Neural cell (in vitro differentiated cells): ENCODE measurements around the gene GPX3. TPM values are rescaled to one million over a fixed set of nuclear protein-coding genes. Genes with fewer than 3 reads are reported as not detected.

Experiments used
- H2AFZ ChIP-seq: fragments of 200-600, 300-800 bp; sonication (generic), shearing (Covaris generic); 2 replicates; pipeline ENCODE4 v1.6.0; 2014; ENCODE audit warnings: low read depth, mild to moderate bottlenecking, antibody characterized with exemption, low read length, moderate library complexity
- H3F3A ChIP-seq: fragments of 200-600 bp; shearing (Covaris generic); 2 replicates; pipeline ENCODE4 v1.6.1; 2016; ENCODE audit warnings: mild to moderate bottlenecking, moderate library complexity, mixed read lengths, antibody characterized with exemption, low read length; ENCODE audit not compliant: insufficient read depth, poor library complexity, severe bottlenecking
- H3K27ac ChIP-seq: fragments of 200-600, 300-800 bp; sonication (generic), shearing (Covaris generic); 2 replicates; pipeline ENCODE4 v1.5.1; 2014; ENCODE audit warnings: mild to moderate bottlenecking, low read length, moderate library complexity
- H3K27me3 ChIP-seq: fragments of 300-800, 200-600 bp; sonication (generic), shearing (Covaris generic); 2 replicates; pipeline ENCODE4 v1.6.0; 2014; ENCODE audit warnings: mild to moderate bottlenecking, low read depth, low read length, moderate library complexity; ENCODE audit not compliant: insufficient read depth
- H3K36me3 ChIP-seq: fragments of 300-800, 200-600 bp; sonication (generic), shearing (Covaris generic); 2 replicates; pipeline ENCODE4 v1.5.1; 2014; ENCODE audit warnings: mild to moderate bottlenecking, antibody characterized with exemption, low read length, moderate library complexity; ENCODE audit not compliant: insufficient read depth
- H3K4me2 ChIP-seq: fragments of 300-800, 200-600 bp; sonication (generic), shearing (Covaris generic); 2 replicates; pipeline ENCODE4 v1.6.0; 2014; ENCODE audit warnings: mild to moderate bottlenecking, low read length
- H3K4me3 ChIP-seq: fragments of 300-800, 200-600 bp; sonication (generic), shearing (Covaris generic); 2 replicates; pipeline ENCODE4 v1.5.1; 2014; ENCODE audit warnings: mild to moderate bottlenecking, low read length, moderate library complexity
- H3K79me2 ChIP-seq: fragments of 200-600 bp; shearing (Covaris generic); replicated peaks from 2 replicates; pipeline ENCODE4 v1.6.0; 2014; ENCODE audit warnings: mild to moderate bottlenecking, low read length, moderate library complexity; ENCODE audit not compliant: insufficient read depth
- H3K9ac ChIP-seq: fragments of 300-800, 200-600 bp; sonication (generic), shearing (Covaris generic); 2 replicates; pipeline ENCODE4 v1.6.1; 2016; ENCODE audit warnings: mild to moderate bottlenecking, low read length, mixed read lengths
- H3K9me2 ChIP-seq: fragments of 200-600 bp; shearing (Covaris generic); 2 replicates; pipeline ENCODE4 v1.6.1; 2016; ENCODE audit warnings: mild to moderate bottlenecking, low read length, mixed read lengths; ENCODE audit not compliant: insufficient read depth
- H3K9me3 ChIP-seq: fragments of 200-600, 300-800 bp; sonication (generic), shearing (Covaris generic); 2 replicates; pipeline ENCODE4 v1.6.1; 2016; ENCODE audit warnings: mild to moderate bottlenecking, mixed run types, low read length, moderate library complexity, mixed read lengths
- H4K20me1 ChIP-seq: fragments of 200-600 bp; shearing (Covaris generic); 2 replicates; pipeline ENCODE4 v1.6.1; 2016; ENCODE audit warnings: mild to moderate bottlenecking, mixed run types; ENCODE audit not compliant: insufficient read depth
- CTCF ChIP-seq: fragments of 450-650 bp; IDR thresholded peaks from 2 replicates; pipeline ENCODE4 v1.5.1; 2014; ENCODE audit warnings: antibody characterized with exemption, mild to moderate bottlenecking, moderate library complexity; ENCODE audit not compliant: poor library complexity, severe bottlenecking
- EP300 ChIP-seq: fragments of 450-650 bp; conservative IDR thresholded peaks from 2 replicates; pipeline ENCODE4 v1.6.1; 2014; ENCODE audit warnings: antibody characterized with exemption, mild to moderate bottlenecking, moderate library complexity; ENCODE audit not compliant: poor library complexity, severe bottlenecking
- EZH2 ChIP-seq: fragments of 200-600, 300-800 bp; shearing (Covaris generic), sonication (generic); IDR thresholded peaks from 2 replicates; pipeline ENCODE4 v1.6.1; 2014; ENCODE audit warnings: antibody characterized with exemption, low read length, borderline replicate concordance, mild to moderate bottlenecking; ENCODE audit not compliant: insufficient read depth, poor library complexity, severe bottlenecking
- MXI1 ChIP-seq: fragments of 450-650 bp; conservative IDR thresholded peaks from 2 replicates; pipeline ENCODE4 v1.6.1; 2014; ENCODE audit warnings: antibody characterized with exemption, mild to moderate bottlenecking; ENCODE audit not compliant: poor library complexity, severe bottlenecking
- POLR2AphosphoS5 ChIP-seq: IDR thresholded peaks from 2 replicates; pipeline ENCODE4 v1.6.1; 2012
- RAD21 ChIP-seq: fragments of 450-650 bp; conservative IDR thresholded peaks from 2 replicates; pipeline ENCODE4 v1.6.1; 2014; ENCODE audit warnings: antibody characterized with exemption, mild to moderate bottlenecking, moderate library complexity
- SMC3 ChIP-seq: fragments of 450-650 bp; conservative IDR thresholded peaks from 2 replicates; pipeline ENCODE4 v1.6.1; 2014; ENCODE audit warnings: antibody characterized with exemption, mild to moderate bottlenecking, moderate library complexity; ENCODE audit not compliant: poor library complexity
- TAF1 ChIP-seq: IDR thresholded peaks from 2 replicates; pipeline ENCODE4 v1.6.1; 2012; ENCODE audit warnings: low read depth
- polyA plus RNA-seq: library from polyadenylated mRNA; depleted of rRNA; stranded (reverse); fragments of >200 nt; gene quantifications from 2 replicates; pipeline ENCODE4 v1.2.3, GENCODE V29; 2014
- TF ChIP-seq, protein P1 (sequence below): IDR thresholded peaks from 2 replicates; pipeline ENCODE4 v1.6.1; 2012; ENCODE audit warnings: borderline replicate concordance

The GPX3 gene
- polyA plus RNA-seq, 1 donor from 2014 or later = 4.0 TPM

DNA sequence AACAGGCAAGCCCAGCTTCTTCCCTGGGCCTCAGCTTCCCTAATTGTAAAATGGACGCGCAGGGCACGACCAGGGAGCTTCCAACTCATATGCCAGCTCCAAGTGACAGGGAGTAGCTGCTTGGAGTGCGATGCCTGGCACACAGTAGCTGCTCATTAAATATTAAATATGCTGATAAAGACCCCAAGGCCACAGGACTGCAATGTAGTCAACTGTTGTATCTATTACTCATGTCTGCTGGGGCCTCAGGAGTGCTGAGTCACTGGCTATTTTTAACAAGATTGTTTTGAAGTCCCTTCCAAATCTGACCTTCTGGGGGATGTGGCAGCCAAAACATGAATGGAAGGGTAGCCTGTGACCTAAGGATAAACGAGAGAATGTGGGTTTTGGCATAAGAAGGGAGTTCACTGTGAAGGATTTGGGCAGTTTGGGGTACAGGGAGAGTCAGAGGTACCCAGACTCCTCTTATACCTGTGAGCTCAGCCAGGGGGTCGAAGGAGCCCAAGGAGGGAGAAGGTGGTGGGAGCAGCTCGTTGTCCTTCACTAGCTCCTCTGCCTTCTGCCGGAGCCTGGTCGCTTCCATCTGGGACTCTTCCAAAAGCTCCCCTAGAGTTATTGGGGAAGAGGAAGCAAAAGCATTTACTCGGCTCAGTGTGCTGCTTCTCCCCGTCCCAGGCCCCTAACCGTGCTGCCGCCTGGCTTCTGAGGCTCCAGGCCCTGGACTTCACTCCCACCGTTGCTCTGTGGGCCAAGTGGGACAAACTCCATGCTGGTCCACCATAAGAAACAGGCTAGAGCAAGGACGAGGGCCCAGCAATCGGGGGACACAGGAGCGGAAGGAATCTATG lies 43.0 kb downstream of the GPX3 start:
- Histone ChIP-seq H3K4me2 (no peak overlapping the region), H3K9ac (no peak overlapping the region), H3K9me2 (no peaks in the 10 kb centered on the region), H3K36me3 (no peaks in the 10 kb centered on the region), H3K27ac (no peak overlapping the region), H3K4me3 (no peak overlapping the region), H3K27me3 (no peaks in the 10 kb centered on the region), H4K20me1 (no peaks in the 10 kb centered on the region), H3K79me2 (no peaks in the 10 kb centered on the region), H3F3A (no peaks in the 10 kb centered on the region), H2AFZ (no peak overlapping the region), H3K9me3 (no peaks in the 10 kb centered on the region)
- TF ChIP-seq TAF1 = no peak
- TF ChIP-seq POLR2AphosphoS5 = no peak
- TF ChIP-seq CTCF = no peak

DNA sequence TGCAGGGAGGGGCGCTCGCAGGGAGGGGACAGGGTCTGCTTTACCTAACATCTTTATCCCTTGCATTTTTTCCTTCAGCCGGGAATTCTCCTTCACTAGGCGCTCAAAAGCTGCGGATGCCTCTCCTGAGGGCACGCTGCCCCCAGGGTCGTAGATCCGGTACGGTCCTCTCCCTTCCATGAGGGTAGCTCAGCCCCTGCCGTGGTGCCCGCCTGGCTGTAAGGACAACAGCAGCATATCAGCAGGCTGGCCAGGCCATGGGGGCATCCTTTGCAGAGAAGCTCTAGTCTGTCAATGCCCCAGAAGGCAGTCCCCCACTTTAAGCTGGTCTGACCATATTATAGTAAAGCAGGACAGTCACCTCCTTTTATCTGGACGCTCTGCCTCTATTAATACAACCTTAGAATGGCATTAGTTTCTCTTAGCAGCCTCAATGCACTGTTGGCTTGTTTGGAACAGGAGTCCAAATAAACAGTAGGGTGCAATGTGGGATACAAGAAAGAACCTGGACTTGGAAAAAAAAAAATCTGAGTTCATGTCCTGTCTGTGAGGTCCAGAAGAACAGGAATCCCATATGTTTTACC lies 44.6 kb downstream of the GPX3 start:
- no peak overlapping the region for H3K9ac ChIP-seq
- H3K9me2 ChIP-seq = no peaks in the 10 kb centered on the region
- H3K9me3 ChIP-seq = no peaks in the 10 kb centered on the region
- TF ChIP-seq CTCF = no peak
- TF ChIP-seq, protein P1, sequence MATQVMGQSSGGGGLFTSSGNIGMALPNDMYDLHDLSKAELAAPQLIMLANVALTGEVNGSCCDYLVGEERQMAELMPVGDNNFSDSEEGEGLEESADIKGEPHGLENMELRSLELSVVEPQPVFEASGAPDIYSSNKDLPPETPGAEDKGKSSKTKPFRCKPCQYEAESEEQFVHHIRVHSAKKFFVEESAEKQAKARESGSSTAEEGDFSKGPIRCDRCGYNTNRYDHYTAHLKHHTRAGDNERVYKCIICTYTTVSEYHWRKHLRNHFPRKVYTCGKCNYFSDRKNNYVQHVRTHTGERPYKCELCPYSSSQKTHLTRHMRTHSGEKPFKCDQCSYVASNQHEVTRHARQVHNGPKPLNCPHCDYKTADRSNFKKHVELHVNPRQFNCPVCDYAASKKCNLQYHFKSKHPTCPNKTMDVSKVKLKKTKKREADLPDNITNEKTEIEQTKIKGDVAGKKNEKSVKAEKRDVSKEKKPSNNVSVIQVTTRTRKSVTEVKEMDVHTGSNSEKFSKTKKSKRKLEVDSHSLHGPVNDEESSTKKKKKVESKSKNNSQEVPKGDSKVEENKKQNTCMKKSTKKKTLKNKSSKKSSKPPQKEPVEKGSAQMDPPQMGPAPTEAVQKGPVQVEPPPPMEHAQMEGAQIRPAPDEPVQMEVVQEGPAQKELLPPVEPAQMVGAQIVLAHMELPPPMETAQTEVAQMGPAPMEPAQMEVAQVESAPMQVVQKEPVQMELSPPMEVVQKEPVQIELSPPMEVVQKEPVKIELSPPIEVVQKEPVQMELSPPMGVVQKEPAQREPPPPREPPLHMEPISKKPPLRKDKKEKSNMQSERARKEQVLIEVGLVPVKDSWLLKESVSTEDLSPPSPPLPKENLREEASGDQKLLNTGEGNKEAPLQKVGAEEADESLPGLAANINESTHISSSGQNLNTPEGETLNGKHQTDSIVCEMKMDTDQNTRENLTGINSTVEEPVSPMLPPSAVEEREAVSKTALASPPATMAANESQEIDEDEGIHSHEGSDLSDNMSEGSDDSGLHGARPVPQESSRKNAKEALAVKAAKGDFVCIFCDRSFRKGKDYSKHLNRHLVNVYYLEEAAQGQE = no peak
- no peak for TF ChIP-seq TAF1
- no peak for TF ChIP-seq EZH2
- TF ChIP-seq SMC3 = no peak
- TF ChIP-seq RAD21 = no peak
- no peak for TF ChIP-seq EP300
- TF ChIP-seq MXI1 = no peak
- TF ChIP-seq POLR2AphosphoS5 = no peak
- no peaks in the 10 kb centered on the region for H4K20me1 ChIP-seq
- no peak overlapping the region for H3K4me2 ChIP-seq
- H3K79me2 ChIP-seq = no peaks in the 10 kb centered on the region
- H3K27ac ChIP-seq = no peak overlapping the region
- H3K4me3 ChIP-seq = no peak overlapping the region
- no peak overlapping the region for H2AFZ ChIP-seq
- no peaks in the 10 kb centered on the region for H3K27me3 ChIP-seq
- H3F3A ChIP-seq = no peaks in the 10 kb centered on the region
- no peaks in the 10 kb centered on the region for H3K36me3 ChIP-seq
